ENCODE results near the gene GNPTG.

DNA sequence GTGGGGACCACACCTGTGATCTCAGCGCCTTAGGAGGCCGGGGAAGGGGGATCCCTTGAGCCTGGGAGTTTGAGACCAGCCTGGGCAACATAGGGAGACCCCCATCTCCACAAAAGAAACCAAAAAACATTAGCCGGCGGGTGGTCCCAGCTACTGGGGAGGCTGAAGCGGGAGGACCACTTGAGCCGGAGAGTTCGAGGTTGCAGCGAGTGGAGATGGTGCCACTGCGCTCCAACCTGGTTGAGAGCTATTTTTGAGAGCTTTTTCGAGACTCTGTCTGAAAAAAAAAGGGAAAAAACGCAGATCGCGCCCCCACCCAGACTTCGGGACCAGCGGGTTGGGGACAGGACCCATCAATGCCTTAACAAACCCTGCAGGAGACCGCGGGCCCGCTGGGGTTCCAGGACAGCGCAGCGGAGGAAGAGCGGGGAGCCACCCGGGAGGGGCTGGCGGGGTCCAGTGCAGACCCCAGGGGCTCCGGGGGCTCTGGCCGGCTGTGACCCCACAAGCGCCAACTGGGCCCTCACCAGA is 19.0 kb upstream of the GNPTG start:
- TF ChIP-seq, protein P1, sequence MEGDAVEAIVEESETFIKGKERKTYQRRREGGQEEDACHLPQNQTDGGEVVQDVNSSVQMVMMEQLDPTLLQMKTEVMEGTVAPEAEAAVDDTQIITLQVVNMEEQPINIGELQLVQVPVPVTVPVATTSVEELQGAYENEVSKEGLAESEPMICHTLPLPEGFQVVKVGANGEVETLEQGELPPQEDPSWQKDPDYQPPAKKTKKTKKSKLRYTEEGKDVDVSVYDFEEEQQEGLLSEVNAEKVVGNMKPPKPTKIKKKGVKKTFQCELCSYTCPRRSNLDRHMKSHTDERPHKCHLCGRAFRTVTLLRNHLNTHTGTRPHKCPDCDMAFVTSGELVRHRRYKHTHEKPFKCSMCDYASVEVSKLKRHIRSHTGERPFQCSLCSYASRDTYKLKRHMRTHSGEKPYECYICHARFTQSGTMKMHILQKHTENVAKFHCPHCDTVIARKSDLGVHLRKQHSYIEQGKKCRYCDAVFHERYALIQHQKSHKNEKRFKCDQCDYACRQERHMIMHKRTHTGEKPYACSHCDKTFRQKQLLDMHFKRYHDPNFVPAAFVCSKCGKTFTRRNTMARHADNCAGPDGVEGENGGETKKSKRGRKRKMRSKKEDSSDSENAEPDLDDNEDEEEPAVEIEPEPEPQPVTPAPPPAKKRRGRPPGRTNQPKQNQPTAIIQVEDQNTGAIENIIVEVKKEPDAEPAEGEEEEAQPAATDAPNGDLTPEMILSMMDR (IDR thresholded peaks at IDR 0.05) = no peak
- TF ChIP-seq POLR2A (IDR thresholded peaks at IDR 0.05) = no peak
- TF ChIP-seq EP300 (IDR thresholded peaks at IDR 0.05) = no peak
